Measurements from ENCODE around the gene NTM.

Gene NTM

GRCh38 chr11:131614631-131615030 lies 244.2 kb downstream of the NTM start:
- DNase-seq: no peak

DNA sequence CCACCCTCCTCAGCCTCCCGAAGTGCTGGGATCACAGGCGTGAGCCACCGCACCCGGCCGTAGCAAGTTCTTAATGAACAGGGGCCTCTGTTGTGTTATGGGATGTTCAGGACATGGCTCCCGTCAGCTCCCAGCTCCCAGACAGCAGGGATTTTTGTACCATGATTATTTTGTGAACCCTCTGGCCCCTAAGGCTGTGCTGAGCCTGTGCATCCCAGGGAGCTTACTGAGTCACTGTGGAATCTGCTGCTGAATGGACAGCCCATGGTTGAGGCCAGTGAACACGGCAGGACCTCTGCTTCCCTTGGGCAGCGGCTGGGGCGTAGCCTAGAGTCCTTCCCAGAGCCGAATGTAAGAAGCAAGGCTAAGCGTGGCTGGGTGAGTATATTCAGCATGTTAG lies 245.2 kb downstream of the NTM start:
- no peak for DNase-seq

DNA sequence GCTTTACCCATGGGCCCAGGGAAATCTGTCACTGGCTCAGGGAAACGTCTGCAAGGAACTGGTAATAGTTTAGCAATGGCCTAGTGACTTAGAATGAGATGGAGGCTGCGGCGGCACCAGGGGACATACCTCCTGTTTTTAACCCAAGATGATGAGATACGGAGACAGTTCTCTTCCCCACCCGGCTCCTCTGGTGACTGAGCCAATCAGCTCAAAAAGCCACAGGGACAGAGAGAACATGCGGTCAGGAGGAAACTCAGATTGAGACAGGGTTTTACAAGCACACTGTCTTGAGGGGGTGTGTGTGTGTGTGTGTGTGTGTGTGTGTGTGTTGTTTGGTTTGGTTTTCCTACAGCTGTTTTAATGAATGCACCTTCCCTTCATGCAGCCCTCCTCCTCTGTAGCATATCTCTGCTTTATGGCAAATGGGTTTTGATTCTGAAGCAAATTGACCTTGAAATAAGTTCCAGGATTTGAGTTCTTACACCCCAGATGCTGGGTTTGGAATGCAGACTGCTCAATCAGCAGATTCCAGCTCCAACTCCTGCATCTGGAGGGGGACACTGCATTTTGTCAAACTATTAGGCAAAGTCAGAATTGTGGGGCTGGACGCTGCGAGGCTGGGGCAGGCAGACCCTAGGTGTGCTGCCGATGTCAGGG lies 246.2 kb downstream of the NTM start:
- DNase-seq: no peak

GRCh38 chr11:131618201-131618600 lies 247.8 kb downstream of the NTM start:
- DNase-seq: peak; percentile 54

- no peak for DNase-seq
These were observed 251.8 kb downstream of the NTM start for GRCh38 chr11:131622193-131622592.

- DNase-seq: peak; percentile 55
These were observed 254.1 kb downstream of the NTM start for GRCh38 chr11:131624531-131624930.

GRCh38 chr11:131626788-131627187 lies 256.4 kb downstream of the NTM start:
- DNase-seq: no peak

DNA sequence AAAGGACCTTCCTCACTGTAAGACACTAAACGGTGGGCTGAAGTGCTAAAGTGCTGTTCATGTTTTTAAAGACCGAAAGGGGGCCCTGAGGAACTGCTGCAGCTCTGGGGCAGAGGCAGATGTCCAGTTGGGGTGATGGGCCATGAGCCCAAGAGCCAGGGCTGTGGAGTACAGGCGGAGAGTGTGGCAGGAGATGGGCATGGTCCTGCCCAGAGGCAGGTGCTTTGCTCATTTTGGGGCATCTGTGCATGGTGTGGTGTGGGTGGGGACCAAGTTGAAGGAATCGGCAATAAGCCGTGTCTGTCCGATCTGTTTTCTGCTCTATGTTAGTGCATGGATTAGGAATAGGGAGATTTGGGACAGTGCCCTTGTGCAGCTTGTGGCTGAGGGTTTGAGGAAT lies 258.3 kb downstream of the NTM start:
- DNase-seq: no peak

DNA sequence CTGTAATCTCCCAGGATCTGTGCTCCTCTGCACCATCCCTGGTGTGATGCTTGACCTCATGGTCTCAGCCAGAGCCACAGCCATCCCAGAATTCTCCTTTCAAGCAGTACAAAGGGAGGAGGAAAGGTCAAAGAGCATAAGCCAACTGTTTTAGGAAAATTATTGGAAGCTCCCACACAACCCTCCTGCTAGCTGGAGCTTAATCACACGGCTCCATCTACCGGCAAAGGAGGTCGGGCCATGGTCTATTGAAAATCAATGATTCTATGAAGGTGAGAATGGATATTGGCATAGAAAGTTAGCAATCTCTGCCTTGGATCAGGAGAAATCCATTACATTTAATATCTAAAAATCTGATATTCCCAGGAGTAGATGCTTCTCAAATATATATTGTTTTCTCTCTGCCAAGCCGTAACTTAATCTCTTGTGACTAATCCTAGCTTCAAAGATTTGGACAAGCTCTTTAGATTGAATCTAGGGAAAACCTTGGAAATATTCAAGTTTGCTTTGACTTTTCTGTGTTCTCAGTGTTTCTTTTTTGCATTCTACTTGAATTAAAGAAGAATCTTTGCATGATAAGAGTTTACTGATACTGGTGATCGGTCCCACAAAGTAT lies 259.6 kb downstream of the NTM start:
- DNase-seq: no peak

- DNase-seq: no peak
These were observed 262.6 kb downstream of the NTM start for GRCh38 chr11:131632971-131633370.

- DNase-seq: no peak
These were observed 263.7 kb downstream of the NTM start for GRCh38 chr11:131633921-131634715.

- peak; percentile 73 for DNase-seq
These were observed 267.2 kb downstream of the NTM start for GRCh38 chr11:131637469-131638175.

GRCh38 chr11:131638889-131639288 lies 268.5 kb downstream of the NTM start:
- DNase-seq: no peak

DNA sequence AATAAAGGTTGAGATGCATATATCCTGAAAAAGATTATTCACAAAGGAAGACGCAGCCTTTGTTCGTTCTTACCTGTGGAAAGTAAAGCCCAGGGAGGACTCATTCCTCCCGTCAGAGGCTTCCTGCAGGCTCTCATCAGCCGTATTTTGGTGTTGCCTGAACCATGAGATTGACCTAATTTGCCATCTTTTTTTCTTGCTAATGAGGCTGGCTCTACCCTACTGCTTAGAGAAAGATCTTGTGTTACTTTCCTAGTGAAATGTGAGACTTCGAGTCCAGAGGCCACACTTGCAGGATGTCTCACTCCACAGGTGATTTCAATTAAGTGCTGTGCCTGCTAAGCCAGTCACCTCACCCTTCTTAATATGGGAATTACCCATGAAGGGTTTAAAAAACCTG lies 269.9 kb downstream of the NTM start:
- DNase-seq: peak; percentile 48

GRCh38 chr11:131642756-131643531 lies 272.5 kb downstream of the NTM start:
- no peak for DNase-seq

DNA sequence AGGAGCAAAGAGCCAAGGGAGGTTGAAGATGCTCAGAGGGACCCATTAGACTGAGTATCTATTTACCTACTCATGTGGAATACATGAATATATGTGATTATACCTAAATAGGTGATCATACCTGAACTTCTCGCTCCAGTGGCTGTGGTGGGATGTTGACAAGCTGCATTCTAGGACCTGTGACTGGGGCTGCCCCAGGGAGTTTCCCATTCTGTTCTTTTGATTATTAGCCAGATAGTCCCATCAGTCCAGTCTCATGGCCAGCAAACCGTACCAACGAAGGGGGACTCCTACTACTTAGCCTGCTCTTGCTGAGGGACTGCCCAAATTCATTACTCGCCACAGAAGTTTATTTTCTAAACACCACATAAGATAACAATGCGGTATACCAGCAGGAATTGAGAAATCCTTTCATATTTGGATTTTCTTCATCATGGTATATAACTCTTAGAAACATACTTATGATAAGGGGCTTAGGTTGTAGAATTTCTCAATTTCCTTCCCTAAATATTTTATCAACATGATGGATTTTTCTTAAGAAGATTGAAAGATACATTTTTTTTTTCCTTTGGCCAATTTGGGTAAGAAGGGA lies 273.9 kb downstream of the NTM start:
- DNase-seq: no peak

DNA sequence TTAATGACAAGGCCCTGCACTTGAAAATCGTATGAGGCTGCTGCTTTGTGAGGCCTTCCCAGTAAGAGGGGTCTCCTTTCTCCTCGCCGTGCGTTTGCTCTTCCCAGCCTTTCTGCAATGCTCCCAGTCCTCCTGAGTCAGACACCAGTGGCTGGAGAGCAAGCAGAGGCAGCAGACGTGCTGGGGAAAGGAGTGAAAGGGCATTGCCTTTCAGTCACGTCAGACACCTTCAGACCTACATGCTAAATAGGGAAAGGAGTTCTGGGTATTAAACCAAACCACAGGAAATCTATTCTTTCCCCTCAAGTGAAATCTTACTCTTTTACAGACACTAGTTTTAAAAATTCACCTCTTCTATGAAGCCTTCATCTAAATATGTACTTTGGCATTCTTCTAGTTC lies 274.8 kb downstream of the NTM start:
- DNase-seq: no peak

DNA sequence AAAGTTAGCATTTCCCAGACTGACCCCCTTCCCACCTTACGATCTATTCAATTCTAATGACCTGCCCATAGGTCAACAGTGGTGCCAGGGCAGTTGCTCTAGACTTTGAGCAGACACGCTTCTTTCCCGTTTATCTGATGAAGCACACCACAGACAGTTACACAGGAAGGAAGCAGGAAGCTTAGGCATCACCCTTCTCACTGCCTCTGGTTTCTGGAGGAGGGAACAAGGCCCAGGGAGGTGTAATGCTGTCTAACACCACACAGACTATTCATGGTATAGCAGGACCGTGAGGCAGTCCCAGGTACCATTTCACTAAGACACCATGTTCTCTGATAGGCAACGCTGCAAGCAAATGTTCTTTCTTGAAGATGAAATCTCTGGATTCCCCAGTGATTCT lies 279.4 kb downstream of the NTM start:
- no peak for DNase-seq

DNA sequence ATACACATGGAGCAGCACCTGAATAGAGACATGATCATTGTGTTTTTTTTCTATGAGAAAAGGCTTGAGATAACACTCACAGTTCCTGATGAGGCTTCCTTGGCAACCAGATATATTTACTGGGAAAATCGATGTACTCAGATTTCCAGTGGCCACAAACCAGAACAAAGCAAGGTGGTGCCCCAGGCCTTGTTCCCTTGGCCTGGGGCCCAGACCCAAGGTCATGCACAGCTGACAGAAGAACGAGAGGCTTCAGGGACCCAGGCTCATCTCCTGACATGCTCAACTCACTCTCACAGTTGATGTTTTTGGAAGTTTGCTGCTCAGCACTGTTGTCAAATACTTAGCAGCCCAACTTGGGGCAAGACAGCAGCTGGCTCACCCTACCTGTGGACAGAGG lies 281.8 kb downstream of the NTM start:
- DNase-seq: no peak

DNA sequence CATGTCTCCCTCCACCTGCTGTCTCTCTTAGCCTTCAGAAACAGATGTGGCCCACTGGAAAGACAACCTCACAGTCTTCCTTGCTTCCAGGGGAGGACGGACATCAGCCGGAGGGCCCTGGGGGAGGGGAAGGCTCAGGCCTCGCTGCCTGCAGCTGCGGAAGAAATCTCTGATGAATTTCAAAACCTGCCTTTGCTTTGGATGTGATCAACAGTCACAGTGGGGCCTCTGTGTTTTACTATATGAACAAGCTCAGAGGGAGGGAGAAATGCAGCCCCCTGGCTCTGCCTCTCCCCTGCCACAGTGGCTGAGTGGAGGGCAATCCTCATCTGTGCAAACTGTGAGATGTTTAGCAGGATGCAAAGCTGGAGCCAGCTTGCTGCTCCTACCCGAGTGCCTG lies 282.8 kb downstream of the NTM start:
- DNase-seq: no peak

DNA sequence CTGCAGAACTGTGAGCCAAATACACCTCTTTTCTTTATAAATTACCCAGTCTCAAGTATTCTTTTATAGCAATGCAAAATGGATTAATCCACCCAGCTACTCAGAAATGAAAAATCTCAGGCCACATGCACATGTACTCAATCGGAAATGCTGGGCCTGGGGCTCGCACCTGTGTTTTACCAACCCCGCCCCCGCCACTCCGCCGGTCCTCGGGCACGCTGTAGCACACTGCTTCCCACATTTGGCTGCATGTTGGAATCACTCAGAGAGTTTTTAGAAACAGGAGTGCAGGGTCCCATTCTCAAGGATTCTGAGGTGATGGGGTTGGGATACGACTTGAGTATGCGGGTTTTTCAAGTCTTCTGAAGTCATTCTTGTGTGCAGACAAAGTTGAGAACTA lies 284.4 kb downstream of the NTM start:
- no peak for DNase-seq

- DNase-seq: no peak
These were observed 285.9 kb downstream of the NTM start for GRCh38 chr11:131656179-131656838.

Data from fibroblast of skin of right quadriceps (primary cell).